RKO (cell line): ENCODE data around the gene LCOR.
"Not testable (repeated sequence)": the region's sequence is repeated elsewhere in the genome, so short reads cannot be mapped to it uniquely, and the experiment has no call there.

Experiments
- DNase-seq: peaks from one replicate; pipeline ENCODE4 v3.0.0-alpha.2; 2016; ENCODE audit warnings: low spot score

Gene LCOR

GRCh38 chr10:96935810-96936209 lies 103.7 kb downstream of the LCOR start:
- no peak for DNase-seq

GRCh38 chr10:96943161-96943560 lies 111.1 kb downstream of the LCOR start:
- DNase-seq = not testable (repeated sequence)

- DNase-seq = no peak
These were observed 114.9 kb downstream of the LCOR start for GRCh38 chr10:96947036-96947435.

- no peak for DNase-seq
These were observed 117.1 kb downstream of the LCOR start for GRCh38 chr10:96949039-96949683.

GRCh38 chr10:96951954-96952353 lies 119.9 kb downstream of the LCOR start:
- no peak for DNase-seq

GRCh38 chr10:96955794-96956193 lies 123.7 kb downstream of the LCOR start:
- DNase-seq = no peak

GRCh38 chr10:96958071-96958470 lies 126.0 kb downstream of the LCOR start:
- no peak for DNase-seq

- no peak for DNase-seq
These were observed 127.6 kb downstream of the LCOR start for GRCh38 chr10:96959733-96960132.

GRCh38 chr10:96960872-96961271 lies 128.8 kb downstream of the LCOR start:
- no peak for DNase-seq

- DNase-seq = no peak
These were observed 132.0 kb downstream of the LCOR start for GRCh38 chr10:96964131-96964530.

- no peak for DNase-seq
These were observed 135.7 kb downstream of the LCOR start for GRCh38 chr10:96967847-96968246.

- no peak for DNase-seq
These were observed 136.8 kb downstream of the LCOR start for GRCh38 chr10:96968682-96969423.

- DNase-seq = no peak
These were observed 139.2 kb downstream of the LCOR start for GRCh38 chr10:96971324-96971723.

- DNase-seq = no peak
These were observed 140.2 kb downstream of the LCOR start for GRCh38 chr10:96972264-96972663.

- no peak for DNase-seq
These were observed 142.0 kb downstream of the LCOR start for GRCh38 chr10:96973809-96974747.

- no peak for DNase-seq
These were observed 143.0 kb downstream of the LCOR start for GRCh38 chr10:96975136-96975535.

GRCh38 chr10:96978621-96979154 lies 146.6 kb downstream of the LCOR start:
- no peak for DNase-seq

- DNase-seq = no peak
These were observed 150.2 kb downstream of the LCOR start for GRCh38 chr10:96982149-96982930.

- no peak for DNase-seq
These were observed 152.5 kb downstream of the LCOR start for GRCh38 chr10:96984541-96985131.

- no peak for DNase-seq
These were observed 154.2 kb downstream of the LCOR start for GRCh38 chr10:96986200-96986856.
